Measurements from ENCODE around the gene RASAL1. TPM values are rescaled to one million over a fixed set of nuclear protein-coding genes. Genes with fewer than 3 reads are reported as not detected.
A peak's percentile ranks its signal among the peaks of the same experiment; 100 is the strongest.

Gene RASAL1
- total RNA-seq, 2 donors from 2014 or later: not detected

DNA sequence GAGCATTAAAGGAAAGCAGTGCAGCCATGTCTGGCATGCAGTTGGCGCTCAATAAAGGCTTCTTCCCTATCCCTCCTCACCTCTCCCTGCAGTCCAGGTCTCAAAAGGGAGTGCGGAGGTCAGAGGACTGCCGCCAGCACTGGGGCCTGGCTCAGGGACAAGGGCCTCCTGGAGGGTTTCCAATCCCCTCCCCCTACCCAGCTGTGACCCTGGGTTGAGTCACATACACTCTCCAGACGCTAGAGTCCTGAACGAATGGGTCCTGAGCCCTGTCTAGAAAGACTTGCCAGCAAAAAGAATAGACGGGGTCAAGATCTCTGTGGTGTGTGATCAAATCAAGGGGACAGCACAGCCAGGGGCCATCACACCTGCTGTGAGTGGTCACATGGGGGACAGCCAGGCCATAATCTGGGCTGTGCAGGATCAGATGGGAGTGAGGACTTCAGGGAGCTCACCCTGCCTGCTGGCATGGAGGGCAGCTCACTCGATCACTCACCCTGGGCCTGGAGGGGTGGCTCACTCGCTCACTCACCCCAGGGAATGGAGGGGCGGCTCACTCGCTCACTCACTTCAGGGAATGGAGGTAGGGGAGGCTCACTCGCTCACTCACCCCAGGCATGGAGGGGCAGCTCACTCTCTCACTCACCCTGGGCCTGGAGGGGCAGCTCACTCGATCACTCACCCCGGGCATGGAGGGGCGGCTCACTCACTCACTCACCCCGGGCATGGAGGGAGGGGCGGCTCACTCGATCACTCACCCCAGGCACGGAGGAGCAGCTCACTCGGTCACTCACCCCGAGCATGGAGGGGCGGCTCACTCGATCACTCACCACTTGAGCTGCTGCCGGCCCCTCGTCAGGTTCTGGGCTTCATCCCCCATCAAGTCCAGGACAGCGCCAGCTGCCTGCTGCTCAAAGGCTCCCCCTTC is 26.8 kb upstream of the RASAL1 start:
- intact Hi-C loops (cut with DNase I): no loop called here
- no peak for DNase-seq (ENCODE audit: low spot score)

GRCh38 chr12:113161415-113162016 is 26.0 kb upstream of the RASAL1 start:
- intact Hi-C loops (cut with DNase I): no loop called here
- no peak for DNase-seq (ENCODE audit: low spot score)

DNA sequence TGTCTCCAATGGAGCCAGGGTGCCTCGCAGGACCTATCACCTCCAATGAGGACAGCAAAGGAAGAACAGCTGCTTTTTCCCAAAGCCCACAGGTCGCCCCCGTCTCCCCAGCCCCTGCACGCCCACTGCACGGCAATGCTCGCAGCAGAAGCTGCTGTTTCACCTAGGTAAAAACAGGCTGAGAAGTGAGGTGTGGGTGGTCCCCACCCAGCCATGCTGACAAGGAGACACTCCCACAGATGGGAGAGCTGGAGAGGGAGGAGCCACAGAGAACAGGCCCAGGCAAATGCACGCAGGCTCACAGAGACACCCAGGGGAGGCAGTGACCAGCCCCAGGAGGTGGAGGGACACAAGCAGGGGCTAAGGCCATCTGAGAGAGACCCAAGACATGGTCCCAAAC is 24.4 kb upstream of the RASAL1 start:
- no peak for DNase-seq (ENCODE audit: low spot score)
- intact Hi-C loops (cut with DNase I): loop anchor here in 1 of 2 donors (10.0 kb wide), 1 partner anchor 115 kb away; no protein-coding TSS in a partner anchor

- intact Hi-C loops (cut with DNase I): loop anchor here in 1 of 2 donors (10.0 kb wide), 1 partner anchor 114 kb away; no protein-coding TSS in a partner anchor
- DNase-seq (ENCODE audit: low spot score): no peak
Observed at GRCh38 chr12:113158439-113159203, 23.1 kb upstream of the RASAL1 start.

- intact Hi-C loops (cut with DNase I): loop anchor here in 1 of 2 donors (10.0 kb wide), 1 partner anchor 113 kb away; no protein-coding TSS in a partner anchor
Observed at GRCh38 chr12:113157218-113157859, 21.8 kb upstream of the RASAL1 start.

DNA sequence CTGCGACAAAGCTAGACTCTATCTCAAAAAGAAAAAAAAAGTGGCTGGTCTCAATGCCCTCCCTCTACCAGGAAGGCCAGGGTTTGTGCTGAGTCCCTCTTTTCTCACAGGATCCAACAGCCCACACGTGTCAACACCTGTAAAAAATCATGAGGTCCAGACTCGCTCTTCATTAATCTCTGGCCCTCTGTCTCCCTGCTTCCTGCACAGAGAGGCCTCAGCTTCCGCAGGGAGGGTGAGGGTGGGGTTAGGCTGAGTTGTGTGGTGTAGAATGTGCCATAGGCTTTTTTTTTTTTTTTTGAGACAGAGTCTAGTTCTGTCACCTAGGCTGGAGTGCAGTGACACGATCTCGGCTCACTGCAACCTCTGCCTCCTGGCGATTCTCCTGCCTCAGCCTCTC is 20.1 kb upstream of the RASAL1 start:
- no peak for DNase-seq (ENCODE audit: low spot score)
- intact Hi-C loops (cut with DNase I): loop anchor here in 1 of 2 donors (10.0 kb wide), 1 partner anchor 111 kb away; no protein-coding TSS in a partner anchor

More at GRCh38 chr12:113157218-113157859, 21.8 kb upstream of the RASAL1 start:
- DNase-seq (ENCODE audit: low spot score): no peak

- intact Hi-C loops (cut with DNase I): loop anchor here in 1 of 2 donors (10.0 kb wide), 1 partner anchor 110 kb away; no protein-coding TSS in a partner anchor
- no peak for DNase-seq (ENCODE audit: low spot score)
Observed at GRCh38 chr12:113155060-113155459, 19.5 kb upstream of the RASAL1 start.

DNA sequence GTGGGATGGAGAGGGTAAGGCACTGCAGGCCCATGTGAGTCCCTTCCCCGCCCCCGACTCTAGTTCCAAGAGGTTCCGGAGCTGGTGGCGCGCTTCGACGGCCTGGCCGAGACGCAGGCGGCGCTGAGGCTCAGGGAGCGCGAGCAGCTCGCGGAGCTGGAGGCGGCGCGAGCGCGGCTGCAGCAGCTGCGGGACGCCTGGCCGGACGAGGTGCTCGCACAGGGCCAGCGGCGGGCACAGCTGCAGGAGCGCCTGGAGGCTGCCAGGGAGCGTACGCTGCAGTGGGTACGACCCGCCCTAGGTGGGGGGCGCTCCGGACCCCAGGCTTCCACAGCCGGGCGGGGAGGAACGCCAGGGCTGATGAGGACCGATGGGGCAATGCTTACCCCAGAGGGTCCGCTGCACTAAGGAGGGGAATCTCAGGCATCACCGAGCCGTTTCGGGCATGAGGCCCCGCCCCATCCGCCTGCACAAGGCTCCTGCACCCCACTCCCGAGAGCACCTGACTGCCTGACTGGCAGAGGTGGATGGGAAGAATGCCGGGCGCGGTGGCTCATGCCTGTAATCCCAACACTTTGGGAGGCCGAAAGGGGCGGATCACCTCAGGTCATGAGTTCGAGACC is 18.9 kb upstream of the RASAL1 start:
- no peak for DNase-seq (ENCODE audit: low spot score)
- intact Hi-C loops (cut with DNase I): loop anchor here (5.0 to 10.0 kb wide), 2 partner anchors 110 to 112 kb away; no protein-coding TSS in a partner anchor

DNA sequence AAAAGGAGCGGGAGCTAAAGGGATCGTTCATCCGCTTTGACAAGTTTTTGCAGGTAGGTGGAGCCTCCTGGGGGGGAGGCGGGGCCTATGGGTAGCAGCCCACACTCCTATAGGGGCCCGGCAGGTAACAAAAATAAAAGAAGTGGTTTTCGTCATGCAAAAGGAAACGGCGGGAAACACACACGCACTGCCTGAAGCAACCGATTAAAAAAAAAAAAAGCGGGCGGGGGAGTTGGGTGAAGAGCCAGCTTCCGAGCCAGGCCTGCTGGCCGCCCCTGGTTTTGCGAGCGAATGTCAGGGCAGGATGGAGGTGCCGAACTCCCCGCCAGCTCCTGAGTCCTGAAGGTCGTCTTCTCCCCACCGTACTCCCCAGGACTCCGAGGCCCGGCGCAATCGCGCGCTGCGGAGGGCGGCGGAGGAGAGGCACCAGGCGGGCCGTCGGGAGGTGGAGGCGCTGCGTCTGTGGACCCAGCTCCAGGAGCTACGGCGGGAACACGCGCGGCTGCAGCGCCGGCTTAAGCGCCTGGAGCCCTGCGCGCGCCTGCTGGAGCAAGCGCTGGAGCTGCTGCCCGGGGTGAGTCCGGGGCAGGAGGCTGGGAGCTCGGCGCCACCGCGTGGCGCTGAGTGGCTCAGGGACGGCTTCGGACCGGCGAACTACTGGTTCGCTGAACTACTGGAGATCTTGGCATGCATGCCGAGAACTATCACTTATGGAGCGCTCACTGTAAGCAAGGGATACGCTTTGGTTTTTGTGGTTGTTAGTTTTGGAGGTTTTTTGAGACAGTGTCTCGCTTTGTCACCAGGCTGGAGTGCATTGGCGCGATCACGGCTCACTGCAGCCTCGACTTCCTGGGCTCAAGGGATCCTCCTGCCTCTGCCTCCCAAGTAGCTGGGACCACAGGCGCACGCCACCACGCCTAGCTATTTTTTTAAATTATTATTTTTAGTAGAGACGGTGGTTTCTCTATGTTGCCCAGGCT is 17.6 kb upstream of the RASAL1 start:
- peak; percentile 90 for DNase-seq (ENCODE audit: low spot score)
- intact Hi-C loops (cut with DNase I): loop anchor here (5.0 to 10.0 kb wide), 2 partner anchors 108 to 111 kb away; no protein-coding TSS in a partner anchor

DNA sequence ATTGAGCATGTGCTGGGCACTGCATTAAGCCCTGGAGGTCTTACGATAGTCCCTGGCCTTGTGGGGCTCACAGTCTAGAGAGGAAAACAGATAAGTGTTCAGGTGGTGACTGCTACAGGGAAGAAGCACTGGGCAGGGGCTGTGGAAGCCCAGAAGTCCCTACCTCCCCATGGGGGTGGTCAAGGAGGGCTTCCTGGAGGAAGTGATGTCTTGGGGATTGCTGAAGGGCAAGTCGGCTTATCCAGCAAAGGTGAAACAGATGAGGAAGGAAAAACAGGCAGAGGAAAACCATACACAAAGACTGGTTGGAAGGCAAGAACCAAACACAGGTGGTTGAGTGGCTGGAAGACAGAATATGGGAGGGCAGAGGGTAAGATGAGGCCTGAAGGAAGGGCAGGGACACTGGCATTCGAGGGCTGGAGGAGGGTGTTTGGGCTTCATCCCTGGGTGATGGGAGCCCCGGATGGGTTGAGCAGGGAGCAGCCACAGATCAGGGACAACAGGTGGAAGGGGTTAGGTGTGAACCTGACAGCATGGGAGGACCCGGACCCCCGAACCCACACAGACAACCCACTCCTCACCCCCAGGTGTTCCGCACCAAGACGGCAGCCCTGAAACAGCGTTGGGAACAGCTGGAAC is 16.8 kb upstream of the RASAL1 start:
- intact Hi-C loops (cut with DNase I): loop anchor here (5.0 to 10.0 kb wide), 2 partner anchors 108 to 110 kb away; no protein-coding TSS in a partner anchor
- no peak for DNase-seq (ENCODE audit: low spot score)

GRCh38 chr12:113151655-113152054 is 16.1 kb upstream of the RASAL1 start:
- no peak for DNase-seq (ENCODE audit: low spot score)
- intact Hi-C loops (cut with DNase I): loop anchor here (5.0 to 10.0 kb wide), 2 partner anchors 107 to 109 kb away; no protein-coding TSS in a partner anchor

GRCh38 chr12:113149361-113150150 is 14.0 kb upstream of the RASAL1 start, which contains the start of gene CFAP73:
Gene CFAP73 (plus strand): TSS chr12:113149724. CDS start chr12:113149858, 134 bp downstream.
- DNase-seq (ENCODE audit: low spot score): no peak
- intact Hi-C loops (cut with DNase I): loop anchor here (5.0 to 10.0 kb wide), 2 partner anchors 105 to 107 kb away; no protein-coding TSS in a partner anchor

- intact Hi-C loops (cut with DNase I): no loop called here
- no peak for DNase-seq (ENCODE audit: low spot score)
Observed at GRCh38 chr12:113146999-113147398, 11.4 kb upstream of the RASAL1 start.

DNA sequence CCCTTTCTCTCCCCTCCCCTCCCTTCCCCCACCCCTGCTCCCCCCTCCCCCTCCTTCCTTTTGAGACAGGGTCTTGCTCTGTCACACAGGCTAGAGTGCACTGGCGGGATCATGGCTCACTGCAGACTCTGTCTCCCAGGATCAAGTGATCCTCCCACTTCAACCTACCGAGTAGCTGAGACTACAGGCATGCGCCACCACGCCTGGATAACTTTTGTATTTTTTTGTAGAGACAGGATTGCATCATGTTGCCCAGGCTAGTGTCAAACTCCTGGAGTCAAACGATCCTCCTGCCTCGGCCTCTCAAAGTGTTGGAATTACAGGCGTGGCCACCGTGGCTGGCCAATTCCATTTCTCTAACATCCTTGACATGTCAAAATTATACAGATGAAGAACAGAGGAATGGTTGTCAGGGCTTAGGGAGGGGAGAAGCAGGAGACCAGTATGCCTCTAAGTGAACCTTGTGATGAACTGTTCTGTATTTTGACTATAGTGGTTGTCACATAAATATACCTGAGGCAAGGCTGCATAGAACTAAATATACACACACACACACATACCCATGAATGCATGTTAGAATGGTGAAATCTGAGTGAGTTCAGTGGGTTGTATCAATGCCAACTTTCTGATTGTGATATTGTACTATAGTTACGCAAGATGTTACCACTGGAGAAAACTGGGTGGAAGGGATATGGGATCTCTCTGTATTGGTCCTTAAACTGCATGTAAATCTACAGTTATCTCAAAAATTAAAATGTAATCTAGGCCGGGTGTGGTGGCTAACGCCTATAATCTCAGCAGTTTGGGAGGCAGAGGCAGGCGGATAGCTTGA is 10.4 kb upstream of the RASAL1 start:
- DNase-seq (ENCODE audit: low spot score): no peak
- intact Hi-C loops (cut with DNase I): no loop called here

DNA sequence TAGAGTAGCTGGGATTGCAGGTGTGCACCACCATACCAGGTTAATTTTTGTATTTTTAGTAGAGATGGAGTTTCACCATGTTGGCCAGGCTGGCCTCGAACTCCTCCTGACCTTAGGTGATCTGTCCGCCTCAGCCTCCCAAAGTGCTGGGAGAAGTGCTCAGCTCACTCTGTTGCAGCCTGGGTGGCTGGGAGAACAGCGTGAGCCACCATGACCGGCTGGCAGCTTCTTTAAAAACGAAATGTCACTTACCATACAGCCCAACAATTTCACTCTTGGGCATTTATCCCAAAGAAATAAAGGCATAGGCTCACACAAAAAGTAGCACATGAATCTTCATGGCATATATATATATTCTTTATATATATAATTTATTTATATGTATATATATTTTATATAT is 9.2 kb upstream of the RASAL1 start:
- intact Hi-C loops (cut with DNase I): no loop called here
- no peak for DNase-seq (ENCODE audit: low spot score)
